Esophagus muscularis mucosa (tissue), 3 donors: Measurements from ENCODE around the gene ZNF423.

Experiments
- CTCF ChIP-seq, 3 experiments: fragments of 200-600 bp in 2 of 3; fragments of 450-650 bp in 1 of 3; sonication (generic) in 2 of 3; IDR thresholded peaks; one replicate each; pipeline ENCODE4 v1.5.1; 2017 to 2019; ENCODE audit warnings: antibody characterized with exemption in 3 of 3, mild to moderate bottlenecking in 2 of 3, moderate library complexity in 1 of 3
- POLR2A ChIP-seq: fragments of 450-650 bp; IDR thresholded peaks from one replicate; pipeline ENCODE4 v1.6.1; 2017; ENCODE audit warnings: antibody characterized with exemption, moderate library complexity, mild to moderate bottlenecking, low read depth

DNA sequence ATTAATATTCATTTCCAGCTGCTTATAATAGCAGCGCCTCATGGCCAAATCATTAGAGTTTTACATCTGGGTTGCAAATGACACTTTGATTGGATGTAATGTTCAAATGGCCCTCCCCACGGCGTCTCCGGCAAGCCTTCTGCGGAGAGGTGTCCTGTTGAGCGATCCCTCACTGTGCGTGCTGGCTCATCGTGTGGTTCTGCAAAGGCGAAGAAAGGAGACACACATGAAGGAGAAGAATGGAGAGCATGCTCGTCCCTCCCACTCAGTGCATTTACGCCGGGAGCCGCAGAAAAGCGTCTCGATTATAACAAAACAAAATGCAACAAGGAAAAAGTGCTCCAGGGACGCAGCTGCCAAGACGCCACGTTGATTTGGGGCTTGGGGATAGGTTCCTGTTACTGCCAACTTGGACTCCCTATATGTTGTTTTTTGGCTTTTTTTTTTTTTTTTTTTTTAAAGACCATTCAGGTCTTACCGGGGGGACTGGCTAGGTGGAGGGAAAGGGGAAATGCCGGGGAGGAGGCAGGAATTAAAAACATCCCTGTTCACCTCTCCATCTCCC, 364.7 kb downstream of the ZNF423 start:
- TF ChIP-seq POLR2A (no peak), CTCF (IDR thresholded peaks at IDR 0.05) (no peak)
